OCI-M2 (cell line): ENCODE data around the gene FAM83D.
"Not testable (repeated sequence)": the region's sequence is repeated elsewhere in the genome, so short reads cannot be mapped to it uniquely, and the experiment has no call there.

ENCODE experiments used
- DNase-seq: peaks from one replicate; lab custom pipeline; 2025; ENCODE audit not compliant: unreplicated experiment; lab: John Stamatoyannopoulos, UW

The FAM83D gene

GRCh38 chr20:38963745-38964144, 37.5 kb downstream of the FAM83D start:
- no peak for DNase-seq

- DNase-seq: no peak
These were observed 39.0 kb downstream of the FAM83D start for GRCh38 chr20:38965264-38965663.

- no peak for DNase-seq
These were observed 41.9 kb downstream of the FAM83D start for GRCh38 chr20:38968090-38968489.

GRCh38 chr20:38969708-38970107, 43.5 kb downstream of the FAM83D start:
- DNase-seq: no peak

- DNase-seq: no peak
These were observed 44.1 kb downstream of the FAM83D start for GRCh38 chr20:38970302-38970701.

GRCh38 chr20:38973107-38973506, 46.9 kb downstream of the FAM83D start:
- DNase-seq: no peak

GRCh38 chr20:38973645-38974044, 47.4 kb downstream of the FAM83D start:
- no peak for DNase-seq

GRCh38 chr20:38975539-38976120, 49.4 kb downstream of the FAM83D start:
- DNase-seq: no peak

GRCh38 chr20:38979434-38979833, 53.2 kb downstream of the FAM83D start:
- DNase-seq: no peak

GRCh38 chr20:38979842-38980241, 53.6 kb downstream of the FAM83D start:
- no peak for DNase-seq

- DNase-seq: no peak
These were observed 56.1 kb downstream of the FAM83D start for GRCh38 chr20:38982291-38982690.

- no peak for DNase-seq
These were observed 58.8 kb downstream of the FAM83D start for GRCh38 chr20:38985060-38985459.

GRCh38 chr20:38985603-38986170, 59.5 kb downstream of the FAM83D start:
- DNase-seq: no peak

- DNase-seq: no peak
These were observed 60.4 kb downstream of the FAM83D start for GRCh38 chr20:38986663-38987062.

GRCh38 chr20:38987777-38988176, 61.6 kb downstream of the FAM83D start:
- DNase-seq: no peak

- no peak for DNase-seq
These were observed 64.5 kb downstream of the FAM83D start for GRCh38 chr20:38990728-38991127.

GRCh38 chr20:38991814-38992704, 65.8 kb downstream of the FAM83D start:
- DNase-seq: no peak

- no peak for DNase-seq
These were observed 69.4 kb downstream of the FAM83D start for GRCh38 chr20:38995536-38996044.

GRCh38 chr20:38996866-38997265, 70.6 kb downstream of the FAM83D start:
- not testable (repeated sequence) for DNase-seq

- DNase-seq: peak; percentile 58
These were observed 71.4 kb downstream of the FAM83D start for GRCh38 chr20:38997622-38998021.

GRCh38 chr20:38999217-38999616, 73.0 kb downstream of the FAM83D start:
- DNase-seq: no peak
